Measurements from ENCODE around the gene ACSM5.

- no peak for TF ChIP-seq CTCF (IDR thresholded peaks at IDR 0.05)
- TF ChIP-seq EZH2 (IDR thresholded peaks at IDR 0.05; ENCODE audit: borderline replicate concordance, insufficient read depth, low read depth, low read length, poor library complexity, severe bottlenecking): no peak
Observed at GRCh38 chr16:20484726-20485125, 75.4 kb downstream of the ACSM5 start.

Data from B cell (primary cell).